IMR-90 (cell line): ENCODE results near the gene PRSS3.
"Not testable (repeated sequence)": the region's sequence is repeated elsewhere in the genome, so short reads cannot be mapped to it uniquely, and the experiment has no call there.

Source experiments
- CEBPB ChIP-seq: IDR thresholded peaks from 2 replicates; pipeline ENCODE4 v1.6.1; 2012; ENCODE audit warnings: low read depth, low read length, improper control_type of control experiment
- POLR2A ChIP-seq: IDR thresholded peaks from 2 replicates; pipeline ENCODE4 v1.6.1; 2012; ENCODE audit warnings: mild to moderate bottlenecking, low read depth, low read length
- RAD21 ChIP-seq: IDR thresholded peaks from 2 replicates; pipeline ENCODE4 v1.6.1; 2012; ENCODE audit warnings: low read length, improper control_type of control experiment
- RCOR1 ChIP-seq: IDR thresholded peaks from 2 replicates; pipeline ENCODE4 v1.6.1; 2012; ENCODE audit warnings: mild to moderate bottlenecking, low read length, improper control_type of control experiment; ENCODE audit not compliant: insufficient replicate concordance
- RFX5 ChIP-seq: IDR thresholded peaks from 2 replicates; pipeline ENCODE4 v1.8.0; 2012; ENCODE audit warnings: low read depth, mild to moderate bottlenecking, low read length, moderate library complexity
- TF ChIP-seq, protein P1 (sequence below): conservative IDR thresholded peaks from 2 replicates; pipeline ENCODE4 v1.5.1; 2012; ENCODE audit warnings: mild to moderate bottlenecking, low read depth, low read length, improper control_type of control experiment

DNA sequence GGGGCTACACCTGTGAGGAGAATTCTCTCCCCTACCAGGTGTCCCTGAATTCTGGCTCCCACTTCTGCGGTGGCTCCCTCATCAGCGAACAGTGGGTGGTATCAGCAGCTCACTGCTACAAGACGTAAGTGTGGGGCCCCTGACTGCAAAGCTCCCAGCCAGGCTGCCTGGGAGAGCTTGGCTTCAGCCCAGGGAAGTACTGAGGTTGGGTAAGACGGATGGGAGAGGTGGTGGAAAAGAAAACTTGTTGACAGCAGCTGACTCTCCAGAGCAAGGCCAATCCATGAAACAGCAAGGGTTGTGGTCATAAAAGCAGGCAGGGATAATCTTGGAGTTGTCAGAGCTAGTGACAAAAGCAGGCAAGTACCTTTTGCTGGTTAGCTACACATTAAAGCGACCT is 1.3 kb downstream of the PRSS3 start:
- TF ChIP-seq RCOR1, RAD21, RFX5, POLR2A, CEBPB: not testable (repeated sequence)
- TF ChIP-seq, protein P1, sequence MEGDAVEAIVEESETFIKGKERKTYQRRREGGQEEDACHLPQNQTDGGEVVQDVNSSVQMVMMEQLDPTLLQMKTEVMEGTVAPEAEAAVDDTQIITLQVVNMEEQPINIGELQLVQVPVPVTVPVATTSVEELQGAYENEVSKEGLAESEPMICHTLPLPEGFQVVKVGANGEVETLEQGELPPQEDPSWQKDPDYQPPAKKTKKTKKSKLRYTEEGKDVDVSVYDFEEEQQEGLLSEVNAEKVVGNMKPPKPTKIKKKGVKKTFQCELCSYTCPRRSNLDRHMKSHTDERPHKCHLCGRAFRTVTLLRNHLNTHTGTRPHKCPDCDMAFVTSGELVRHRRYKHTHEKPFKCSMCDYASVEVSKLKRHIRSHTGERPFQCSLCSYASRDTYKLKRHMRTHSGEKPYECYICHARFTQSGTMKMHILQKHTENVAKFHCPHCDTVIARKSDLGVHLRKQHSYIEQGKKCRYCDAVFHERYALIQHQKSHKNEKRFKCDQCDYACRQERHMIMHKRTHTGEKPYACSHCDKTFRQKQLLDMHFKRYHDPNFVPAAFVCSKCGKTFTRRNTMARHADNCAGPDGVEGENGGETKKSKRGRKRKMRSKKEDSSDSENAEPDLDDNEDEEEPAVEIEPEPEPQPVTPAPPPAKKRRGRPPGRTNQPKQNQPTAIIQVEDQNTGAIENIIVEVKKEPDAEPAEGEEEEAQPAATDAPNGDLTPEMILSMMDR: not testable (repeated sequence)
